PC-9 (cell line): ENCODE results near the gene SUSD5. TPM values are rescaled to one million over a fixed set of nuclear protein-coding genes. Genes with fewer than 3 reads are reported as not detected.

Experiments
- BruUV-seq: library from RNA; stranded (reverse); fragments of 400-500 nt; replicated peaks from 2 replicates; lab custom pipeline; 2021; lab: Mats Ljungman, UMichigan
- CTCF ChIA-PET: fragments of 300-600 bp; sonication (Branson Sonifier 250); formaldehyde crosslinking; loops from one replicate; lab custom pipeline; 2022; ENCODE audit warnings: antibody characterized with exemption; lab: Charles Lee
- POLR2A ChIA-PET: fragments of 300-600 bp; sonication (Branson Sonifier 250); formaldehyde crosslinking; loops from one replicate; lab custom pipeline; 2022; ENCODE audit warnings: antibody characterized with exemption; ENCODE audit not compliant: unreplicated experiment; lab: Charles Lee
- DNase-seq, 2 experiments: peaks; one replicate each; pipeline versions ENCODE4 v3.0.0 to v3.0.0-alpha.2; 2015 to 2022; ENCODE audit warnings: mixed read lengths in 1 of 2
- H2AFZ ChIP-seq: fragments of 200-600 bp; sonication (generic); 2 replicates; pipeline ENCODE4 v1.8.1; 2017; ENCODE audit warnings: antibody characterized with exemption
- H3F3A ChIP-seq: fragments of 200-600 bp; sonication (generic); 2 replicates; pipeline ENCODE4 v1.8.1; 2017; ENCODE audit warnings: antibody characterized with exemption, mild to moderate bottlenecking, low read depth; ENCODE audit not compliant: insufficient read depth
- H3K27ac ChIP-seq: fragments of 200-600 bp; sonication (generic); 2 replicates; pipeline ENCODE4 v1.6.1; 2016; ENCODE audit warnings: mixed run types
- H3K27me3 ChIP-seq: fragments of 200-600 bp; sonication (generic); 2 replicates; pipeline ENCODE4 v1.6.1; 2016; ENCODE audit warnings: low read depth, mixed run types; ENCODE audit not compliant: insufficient read depth
- H3K36me3 ChIP-seq: fragments of 200-600 bp; sonication (generic); 2 replicates; pipeline ENCODE4 v1.6.1; 2016; ENCODE audit warnings: low read depth, mixed run types
- H3K4me1 ChIP-seq: fragments of 200-600 bp; sonication (generic); replicated peaks from 2 replicates; pipeline ENCODE4 v1.6.1; 2016; ENCODE audit warnings: mixed run types; ENCODE audit not compliant: insufficient read depth
- H3K4me2 ChIP-seq: fragments of 200-600 bp; sonication (generic); 2 replicates; pipeline ENCODE4 v1.6.1; 2017; ENCODE audit warnings: mixed run types
- H3K4me3 ChIP-seq: fragments of 200-600 bp; sonication (generic); 2 replicates; pipeline ENCODE4 v1.6.1; 2016; ENCODE audit warnings: mixed run types
- H3K79me2 ChIP-seq: fragments of 200-600 bp; sonication (generic); 2 replicates; pipeline ENCODE4 v1.6.1; 2017; ENCODE audit warnings: low read depth, mixed run types
- H3K9me2 ChIP-seq: fragments of 200-600 bp; sonication (generic); 2 replicates; pipeline ENCODE4 v1.8.1; 2017; ENCODE audit warnings: mild to moderate bottlenecking; ENCODE audit not compliant: insufficient read depth
- H3K9me3 ChIP-seq: fragments of 200-600 bp; sonication (generic); 2 replicates; pipeline ENCODE4 v1.8.1; 2016; ENCODE audit warnings: low read depth; ENCODE audit not compliant: insufficient read depth
- H4K20me1 ChIP-seq: fragments of 200-600 bp; sonication (generic); 2 replicates; pipeline ENCODE4 v1.8.1; 2017; ENCODE audit not compliant: insufficient read depth
- EZH2 ChIP-seq: fragments of 200-600 bp; sonication (generic); IDR thresholded peaks from 2 replicates; pipeline ENCODE4 v1.8.0; 2017; ENCODE audit warnings: antibody characterized with exemption, low read depth
- intact Hi-C: fragments of 100-400 bp; cut with micrococcal nuclease; formaldehyde crosslinking; loops from one replicate; pipeline ENCODE4 v1.10.0; 2022; ENCODE audit not compliant: unreplicated experiment
- total RNA-seq: library from RNA; stranded (reverse); gene quantifications from 2 replicates; pipeline ENCODE4 v1.2.3, GENCODE V29; 2021
- TF ChIP-seq, protein P1 (sequence below): fragments of 200-600 bp; sonication (generic); conservative IDR thresholded peaks from 2 replicates; pipeline ENCODE4 v1.6.1; 2017; ENCODE audit warnings: mixed run types, antibody characterized with exemption, mild to moderate bottlenecking, moderate library complexity

The SUSD5 gene
- total RNA-seq, 1 experiment from 2014 or later, result 0.35 TPM

GRCh38 chr3:33229066-33229465 lies 10.5 kb upstream of the SUSD5 start:
- intact Hi-C loops, result no loop called here
- DNase-seq, result no peak
- Histone ChIP-seq H3F3A (no peaks in the 10 kb centered on the region), H3K27ac (no peak overlapping the region), H3K9me3 (no peaks in the 10 kb centered on the region), H3K36me3 (no peaks in the 10 kb centered on the region), H3K9me2 (no peaks in the 10 kb centered on the region), H3K79me2 (no peaks in the 10 kb centered on the region), H2AFZ (no peak overlapping the region), H3K27me3 (no peaks in the 10 kb centered on the region), H3K4me2 (no peak overlapping the region), H4K20me1 (no peaks in the 10 kb centered on the region), H3K4me1 (no peaks in the 10 kb centered on the region), H3K4me3 (no peak overlapping the region)
- ChIA-PET CTCF (no interaction called here), POLR2A (interaction anchor here (0.6 kb wide), 1 partner anchor 77 kb away, joined by 3 read pairs; no protein-coding TSS in a partner anchor)
- no TSS peak for BruUV-seq
- TF ChIP-seq, protein P1, sequence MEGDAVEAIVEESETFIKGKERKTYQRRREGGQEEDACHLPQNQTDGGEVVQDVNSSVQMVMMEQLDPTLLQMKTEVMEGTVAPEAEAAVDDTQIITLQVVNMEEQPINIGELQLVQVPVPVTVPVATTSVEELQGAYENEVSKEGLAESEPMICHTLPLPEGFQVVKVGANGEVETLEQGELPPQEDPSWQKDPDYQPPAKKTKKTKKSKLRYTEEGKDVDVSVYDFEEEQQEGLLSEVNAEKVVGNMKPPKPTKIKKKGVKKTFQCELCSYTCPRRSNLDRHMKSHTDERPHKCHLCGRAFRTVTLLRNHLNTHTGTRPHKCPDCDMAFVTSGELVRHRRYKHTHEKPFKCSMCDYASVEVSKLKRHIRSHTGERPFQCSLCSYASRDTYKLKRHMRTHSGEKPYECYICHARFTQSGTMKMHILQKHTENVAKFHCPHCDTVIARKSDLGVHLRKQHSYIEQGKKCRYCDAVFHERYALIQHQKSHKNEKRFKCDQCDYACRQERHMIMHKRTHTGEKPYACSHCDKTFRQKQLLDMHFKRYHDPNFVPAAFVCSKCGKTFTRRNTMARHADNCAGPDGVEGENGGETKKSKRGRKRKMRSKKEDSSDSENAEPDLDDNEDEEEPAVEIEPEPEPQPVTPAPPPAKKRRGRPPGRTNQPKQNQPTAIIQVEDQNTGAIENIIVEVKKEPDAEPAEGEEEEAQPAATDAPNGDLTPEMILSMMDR, result no peak

- Histone ChIP-seq H3K79me2 (no peaks in the 10 kb centered on the region), H3K4me3 (no peak overlapping the region), H3K9me3 (no peaks in the 10 kb centered on the region), H2AFZ (no peak overlapping the region), H3K27ac (no peak overlapping the region), H4K20me1 (no peaks in the 10 kb centered on the region), H3K9me2 (no peaks in the 10 kb centered on the region), H3K4me1 (no peaks in the 10 kb centered on the region), H3K36me3 (no peaks in the 10 kb centered on the region), H3F3A (no peaks in the 10 kb centered on the region), H3K4me2 (no peak overlapping the region), H3K27me3 (no peaks in the 10 kb centered on the region)
- CTCF ChIA-PET, result no interaction called here
- TF ChIP-seq EZH2, result no peak
- TF ChIP-seq, protein P1, result no peak
- intact Hi-C loops, result no loop called here
- POLR2A ChIA-PET, result no interaction called here
- BruUV-seq, result no TSS peak
- DNase-seq, result no peak
These were observed 2.6 kb upstream of the SUSD5 start for GRCh38 chr3:33221241-33221640.

- no peak overlapping the region for H2AFZ ChIP-seq
- TF ChIP-seq, protein P1, result no peak
- no peak for TF ChIP-seq EZH2
These were observed 521 bp upstream of the SUSD5 start for GRCh38 chr3:33219175-33219487.

More at GRCh38 chr3:33219175-33219487, 521 bp upstream of the SUSD5 start:
- no peaks in the 10 kb centered on the region for H3K27me3 ChIP-seq
- H3K27ac ChIP-seq, result no peak overlapping the region
- H3K36me3 ChIP-seq, result no peaks in the 10 kb centered on the region
- no TSS peak for BruUV-seq
- no peak overlapping the region for H3K4me3 ChIP-seq
- no peak for DNase-seq
- H3K79me2 ChIP-seq, result no peaks in the 10 kb centered on the region
- ChIA-PET CTCF (no interaction called here), POLR2A (no interaction called here)
- H3F3A ChIP-seq, result no peaks in the 10 kb centered on the region
- H3K9me3 ChIP-seq, result no peaks in the 10 kb centered on the region
- intact Hi-C loops, result no loop called here
- H3K4me1 ChIP-seq, result no peaks in the 10 kb centered on the region
- H3K9me2 ChIP-seq, result no peaks in the 10 kb centered on the region
- H3K4me2 ChIP-seq, result no peak overlapping the region
- H4K20me1 ChIP-seq, result no peaks in the 10 kb centered on the region
